GM23248 (cell line): ENCODE results near the gene GAPVD1.

Experiments
- EZH2 ChIP-seq: fragments of 200-600 bp; sonication (generic); IDR thresholded peaks from 2 replicates; pipeline ENCODE4 v1.6.1; 2018; ENCODE audit warnings: antibody characterized with exemption, mild to moderate bottlenecking; ENCODE audit not compliant: insufficient read depth, poor library complexity, severe bottlenecking
- EZH2phosphoT487 ChIP-seq: fragments of 200-600 bp; sonication (generic); IDR thresholded peaks from 2 replicates; pipeline ENCODE4 v1.6.1; 2018; ENCODE audit warnings: antibody characterized with exemption, moderate library complexity, mild to moderate bottlenecking, low read depth; ENCODE audit not compliant: insufficient read depth

GRCh38 chr9:125343518-125344275 is 82.1 kb downstream of the GAPVD1 start:
- no peak for TF ChIP-seq EZH2phosphoT487
- TF ChIP-seq EZH2: no peak
